ENCODE results near the gene SMOC2. TPM values are rescaled to one million over a fixed set of nuclear protein-coding genes. Genes with fewer than 3 reads are reported as not detected.
A peak's percentile ranks its signal among the peaks of the same experiment; 100 is the strongest.

SMOC2 gene, protein sequence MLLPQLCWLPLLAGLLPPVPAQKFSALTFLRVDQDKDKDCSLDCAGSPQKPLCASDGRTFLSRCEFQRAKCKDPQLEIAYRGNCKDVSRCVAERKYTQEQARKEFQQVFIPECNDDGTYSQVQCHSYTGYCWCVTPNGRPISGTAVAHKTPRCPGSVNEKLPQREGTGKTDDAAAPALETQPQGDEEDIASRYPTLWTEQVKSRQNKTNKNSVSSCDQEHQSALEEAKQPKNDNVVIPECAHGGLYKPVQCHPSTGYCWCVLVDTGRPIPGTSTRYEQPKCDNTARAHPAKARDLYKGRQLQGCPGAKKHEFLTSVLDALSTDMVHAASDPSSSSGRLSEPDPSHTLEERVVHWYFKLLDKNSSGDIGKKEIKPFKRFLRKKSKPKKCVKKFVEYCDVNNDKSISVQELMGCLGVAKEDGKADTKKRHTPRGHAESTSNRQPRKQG
- total RNA-seq: 12.6 TPM
- long read RNA-seq, transcript SMOC2-202 (13 exons, 3,117 nt): major isoform, 14 of 22 reads
- long read RNA-seq, partial matches to known transcripts: 6 of 22 reads
- long read RNA-seq, other reads (novel, unspliced or antisense): 1 of 22 reads

DNA sequence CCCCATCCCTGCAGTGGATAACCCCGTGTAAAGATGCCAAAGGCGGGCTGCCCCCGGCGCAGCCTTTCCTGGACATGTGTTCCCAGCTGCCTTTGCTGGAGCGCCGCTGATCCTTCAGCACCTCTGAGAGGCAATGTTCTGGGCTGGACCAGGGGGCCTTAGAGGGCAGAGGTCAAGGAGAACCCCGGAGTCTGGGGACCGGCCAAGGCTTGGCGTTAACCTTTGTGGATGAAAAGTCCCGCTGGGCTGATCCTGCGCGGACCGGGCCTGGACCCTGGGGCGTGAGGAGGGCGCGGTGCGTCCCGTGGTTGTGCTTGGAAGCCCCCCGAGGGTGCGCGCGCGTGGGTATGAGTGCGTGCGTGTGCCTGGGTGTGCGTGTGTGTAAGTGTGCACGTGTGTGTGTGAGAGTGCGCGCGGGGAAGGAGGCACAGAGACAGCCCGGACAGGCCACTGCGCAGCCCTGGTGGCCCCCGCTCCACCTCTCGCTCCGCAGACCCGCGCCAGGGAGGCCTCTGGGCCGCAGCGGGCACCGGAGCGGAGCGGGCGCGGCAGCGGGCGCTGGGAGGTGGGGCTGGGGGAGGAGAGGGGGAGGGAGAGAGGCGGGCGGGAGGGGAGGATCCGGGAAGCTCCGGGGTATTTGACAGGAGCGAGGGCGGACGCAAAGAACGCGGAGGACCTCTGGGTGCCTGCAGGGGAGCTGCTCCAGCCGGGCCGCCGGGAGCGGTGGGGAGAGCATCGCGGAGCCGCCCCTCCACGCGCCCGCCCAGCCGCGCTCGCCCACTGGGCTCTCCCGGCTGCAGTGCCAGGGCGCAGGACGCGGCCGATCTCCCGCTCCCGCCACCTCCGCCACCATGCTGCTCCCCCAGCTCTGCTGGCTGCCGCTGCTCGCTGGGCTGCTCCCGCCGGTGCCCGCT, at the start of gene SMOC2:
TSS of gene SMOC2 (plus strand) at position 665 of the 914 bp plus-strand sequence. CDS start at position 852, 187 bp downstream.
- intact Hi-C loops (cut with DNase I): no loop called here
- ATAC-seq (peak; percentile 64), DNase-seq (no peak)
- no peaks in the 10 kb centered on the region for H3K4me1 ChIP-seq
- H3K9me3 ChIP-seq: no peaks in the 10 kb centered on the region
- H3K27me3 ChIP-seq (ENCODE audit: low read depth): peaks cover 39% of the 10 kb centered on the region
- TF ChIP-seq, protein P1, sequence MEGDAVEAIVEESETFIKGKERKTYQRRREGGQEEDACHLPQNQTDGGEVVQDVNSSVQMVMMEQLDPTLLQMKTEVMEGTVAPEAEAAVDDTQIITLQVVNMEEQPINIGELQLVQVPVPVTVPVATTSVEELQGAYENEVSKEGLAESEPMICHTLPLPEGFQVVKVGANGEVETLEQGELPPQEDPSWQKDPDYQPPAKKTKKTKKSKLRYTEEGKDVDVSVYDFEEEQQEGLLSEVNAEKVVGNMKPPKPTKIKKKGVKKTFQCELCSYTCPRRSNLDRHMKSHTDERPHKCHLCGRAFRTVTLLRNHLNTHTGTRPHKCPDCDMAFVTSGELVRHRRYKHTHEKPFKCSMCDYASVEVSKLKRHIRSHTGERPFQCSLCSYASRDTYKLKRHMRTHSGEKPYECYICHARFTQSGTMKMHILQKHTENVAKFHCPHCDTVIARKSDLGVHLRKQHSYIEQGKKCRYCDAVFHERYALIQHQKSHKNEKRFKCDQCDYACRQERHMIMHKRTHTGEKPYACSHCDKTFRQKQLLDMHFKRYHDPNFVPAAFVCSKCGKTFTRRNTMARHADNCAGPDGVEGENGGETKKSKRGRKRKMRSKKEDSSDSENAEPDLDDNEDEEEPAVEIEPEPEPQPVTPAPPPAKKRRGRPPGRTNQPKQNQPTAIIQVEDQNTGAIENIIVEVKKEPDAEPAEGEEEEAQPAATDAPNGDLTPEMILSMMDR (IDR thresholded peaks at IDR 0.05): no peak
- no peaks in the 10 kb centered on the region for H3K36me3 ChIP-seq
- H3K27ac ChIP-seq: no peak within 1 kb of the TSS
- H3K4me3 ChIP-seq: peak within 1 kb of the TSS; percentile 53

DNA sequence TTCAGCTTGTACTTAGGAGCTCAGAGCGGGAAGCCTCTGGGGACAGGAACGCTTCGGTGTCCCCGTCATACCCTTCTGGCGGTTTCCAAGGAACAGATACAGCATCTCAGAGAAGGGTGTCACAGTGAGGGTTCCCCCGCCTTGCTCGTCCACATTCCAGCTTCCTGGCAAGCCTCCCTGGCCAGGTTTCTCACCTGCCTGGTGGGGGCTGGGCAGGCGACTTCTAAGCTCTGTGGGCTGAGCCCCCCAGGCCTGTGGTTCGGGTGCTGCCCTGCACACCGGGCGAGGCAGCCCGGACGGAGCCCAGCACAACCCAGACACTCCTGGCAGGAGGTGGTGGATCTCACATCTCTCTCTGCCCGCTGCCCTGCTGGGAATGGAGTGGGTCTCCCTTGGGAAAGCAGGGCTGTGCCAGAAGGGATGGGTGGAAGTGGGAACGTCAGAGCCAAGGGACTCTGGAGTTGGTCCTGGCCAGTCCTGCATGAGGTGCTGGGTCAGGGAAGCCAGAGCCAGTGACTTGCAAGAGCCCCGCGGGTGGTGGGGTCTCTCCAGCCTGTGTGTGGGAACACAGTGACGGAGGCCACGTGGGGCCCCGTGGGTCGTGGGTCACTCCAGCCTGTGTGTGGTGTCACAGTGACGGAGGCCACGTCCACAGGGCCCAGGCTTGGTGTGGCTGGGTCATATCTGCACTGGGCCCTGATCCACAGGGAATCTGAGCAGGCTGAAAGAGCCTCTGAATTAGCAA, 47.7 kb upstream of the SMOC2 start:
- Histone ChIP-seq H3K27ac (no peak overlapping the region), H3K36me3 (no peaks in the 10 kb centered on the region), H3K4me1 (no peaks in the 10 kb centered on the region), H3K4me3 (no peak overlapping the region), H3K9me3 (no peaks in the 10 kb centered on the region), H3K27me3 (ENCODE audit: low read depth) (peaks cover 4% of the 10 kb centered on the region)
- TF ChIP-seq, protein P1 (IDR thresholded peaks at IDR 0.05): no peak
- intact Hi-C loops (cut with DNase I): no loop called here
- DNase-seq (no peak), ATAC-seq (peak in 1 of 2 donors; percentile 16)

DNA sequence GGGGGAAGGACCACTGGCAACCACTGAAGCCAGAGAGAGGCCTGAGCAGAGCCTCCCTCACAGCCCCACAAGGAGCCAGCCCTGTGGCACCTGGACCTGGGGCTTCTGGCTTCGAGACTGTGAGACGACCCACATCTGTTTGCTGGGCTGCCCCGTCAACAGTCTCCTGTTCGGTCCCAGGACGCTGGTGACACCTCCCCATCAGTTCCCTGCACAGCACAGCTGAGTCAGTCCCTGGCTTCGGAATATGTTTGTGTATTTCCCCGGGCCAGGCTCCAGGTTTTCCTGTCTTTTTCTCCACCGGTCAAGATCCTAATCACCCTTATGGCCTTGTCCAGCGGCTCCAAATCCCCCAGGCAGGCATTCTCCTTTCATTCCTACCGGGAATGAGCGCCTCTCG, 46.4 kb upstream of the SMOC2 start:
- no peaks in the 10 kb centered on the region for H3K9me3 ChIP-seq
- H3K27ac ChIP-seq: no peak overlapping the region
- no peaks in the 10 kb centered on the region for H3K36me3 ChIP-seq
- ATAC-seq (no peak), DNase-seq (no peak)
- no peak overlapping the region for H3K4me3 ChIP-seq
- intact Hi-C loops (cut with DNase I): no loop called here
- TF ChIP-seq, protein P1 (IDR thresholded peaks at IDR 0.05): no peak
- H3K4me1 ChIP-seq: no peaks in the 10 kb centered on the region
- peaks cover 4% of the 10 kb centered on the region for H3K27me3 ChIP-seq (ENCODE audit: low read depth)

DNA sequence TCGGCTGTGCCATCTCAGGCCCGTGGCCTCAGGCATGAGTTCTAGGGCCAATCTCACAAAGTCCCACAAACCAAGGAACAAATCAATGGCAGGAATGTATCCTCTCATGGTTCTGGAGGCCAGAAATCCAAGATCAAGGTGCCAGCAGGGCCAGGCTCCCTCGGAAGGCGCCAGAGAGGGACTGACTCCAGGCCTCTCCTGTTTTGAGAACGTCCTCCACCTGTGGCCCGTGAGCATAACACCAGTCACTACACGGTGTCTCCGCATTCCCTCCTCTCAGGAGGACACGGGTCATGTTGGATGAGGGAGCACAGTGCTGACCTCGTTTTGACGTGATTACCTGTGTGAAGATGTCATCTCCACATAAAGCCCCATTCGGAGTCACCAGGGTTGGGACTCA, 45.0 kb upstream of the SMOC2 start:
- Histone ChIP-seq H3K27ac (no peak overlapping the region), H3K27me3 (ENCODE audit: low read depth) (peaks cover 2% of the 10 kb centered on the region), H3K4me1 (no peaks in the 10 kb centered on the region), H3K4me3 (no peak overlapping the region), H3K36me3 (no peaks in the 10 kb centered on the region), H3K9me3 (no peaks in the 10 kb centered on the region)
- TF ChIP-seq, protein P1 (IDR thresholded peaks at IDR 0.05): no peak
- ATAC-seq (no peak), DNase-seq (no peak)
- intact Hi-C loops (cut with DNase I): no loop called here

DNA sequence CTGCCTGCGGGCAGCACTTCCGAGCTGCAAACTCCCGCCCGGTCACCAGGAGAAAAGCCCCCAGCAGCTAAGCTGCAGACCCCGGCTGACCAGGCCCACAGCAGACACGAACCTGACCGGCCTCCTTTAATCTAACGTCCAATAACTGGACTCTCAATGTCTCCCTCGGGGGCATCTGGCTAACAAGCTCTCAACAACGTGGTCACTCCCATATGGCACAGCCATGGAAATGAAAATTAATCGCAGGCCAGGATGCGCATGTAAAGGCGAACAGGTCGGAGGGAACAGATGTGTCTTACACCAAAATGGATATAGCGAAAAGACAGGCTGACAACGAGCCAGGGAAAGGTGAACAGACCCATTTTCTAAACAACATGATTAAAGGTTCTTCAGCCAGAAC, 44.4 kb upstream of the SMOC2 start:
- no peak for ATAC-seq
- Histone ChIP-seq H3K9me3 (no peaks in the 10 kb centered on the region), H3K4me3 (no peak overlapping the region), H3K4me1 (no peaks in the 10 kb centered on the region), H3K27me3 (ENCODE audit: low read depth) (no peaks in the 10 kb centered on the region), H3K27ac (no peak overlapping the region), H3K36me3 (no peaks in the 10 kb centered on the region)
- DNase-seq: no peak
- TF ChIP-seq, protein P1 (IDR thresholded peaks at IDR 0.05): no peak
- intact Hi-C loops (cut with DNase I): no loop called here

Measured in lower lobe of right lung (tissue), 2 donors.